H9 (cell line): Measurements from ENCODE around the gene ASB4. TPM values are rescaled to one million over a fixed set of nuclear protein-coding genes. Genes with fewer than 3 reads are reported as not detected.

Experiments
- DNase-seq: peaks from one replicate; pipeline ENCODE4 v3.0.0-alpha.2; 2017
- H2AFZ ChIP-seq: one replicate; pipeline ENCODE4 v1.6.1; 2013; ENCODE audit warnings: mild to moderate bottlenecking, low read length, control low read depth, moderate library complexity
- H2AK5ac ChIP-seq: 2 replicates; pipeline ENCODE4 v1.6.1; 2013; ENCODE audit warnings: low read length, control low read depth, mixed read lengths; ENCODE audit not compliant: insufficient read length
- H2BK120ac ChIP-seq: one replicate; pipeline ENCODE4 v1.6.1; 2013; ENCODE audit warnings: low read depth, mild to moderate bottlenecking, low read length, control low read depth, inconsistent platforms; ENCODE audit not compliant: poor library complexity, severe bottlenecking
- H2BK12ac ChIP-seq: 2 replicates; pipeline ENCODE4 v1.6.1; 2013; ENCODE audit warnings: low read length, control low read depth, mixed read lengths, low read depth; ENCODE audit not compliant: insufficient read length
- H2BK15ac ChIP-seq: 2 replicates; pipeline ENCODE4 v1.6.1; 2013; ENCODE audit warnings: low read depth, low read length, control low read depth
- H2BK20ac ChIP-seq: one replicate; pipeline ENCODE4 v1.6.1; 2013; ENCODE audit warnings: low read depth, mild to moderate bottlenecking, low read length, control low read depth, inconsistent platforms; ENCODE audit not compliant: poor library complexity, severe bottlenecking
- H2BK5ac ChIP-seq: 2 replicates; pipeline ENCODE4 v1.6.1; 2013; ENCODE audit warnings: low read length, control low read depth, mixed read lengths; ENCODE audit not compliant: insufficient read length
- H3K14ac ChIP-seq: 2 replicates; pipeline ENCODE4 v1.6.1; 2013; ENCODE audit warnings: low read length, control low read depth; ENCODE audit not compliant: insufficient read depth
- H3K18ac ChIP-seq: 2 replicates; pipeline ENCODE4 v1.6.1; 2013; ENCODE audit warnings: low read depth, mild to moderate bottlenecking, mixed read lengths, low read length, control low read depth; ENCODE audit not compliant: insufficient read length
- H3K23ac ChIP-seq: 2 replicates; pipeline ENCODE4 v1.6.1; 2013; ENCODE audit warnings: low read length, control low read depth, mixed read lengths, low read depth; ENCODE audit not compliant: insufficient read length
- H3K23me2 ChIP-seq: 2 replicates; pipeline ENCODE4 v1.6.1; 2013; ENCODE audit warnings: low read depth, mild to moderate bottlenecking, mixed read lengths, low read length, control low read depth; ENCODE audit not compliant: insufficient read length, poor library complexity, severe bottlenecking
- H3K27ac ChIP-seq: 2 replicates; pipeline ENCODE4 v1.5.1; 2013; ENCODE audit warnings: low read length, control low read depth, mixed read lengths, low read depth; ENCODE audit not compliant: insufficient read length
- H3K27me3 ChIP-seq: 2 replicates; pipeline ENCODE4 v1.6.1; 2013; ENCODE audit warnings: low read length, control low read depth, inconsistent platforms; ENCODE audit not compliant: insufficient read depth
- H3K4ac ChIP-seq: 2 replicates; pipeline ENCODE4 v1.6.1; 2013; ENCODE audit warnings: low read depth, mild to moderate bottlenecking, control low read depth, inconsistent platforms, low read length, moderate library complexity
- H3K4me1 ChIP-seq: 2 replicates; pipeline ENCODE4 v1.6.1; 2013; ENCODE audit warnings: low read length, control low read depth, inconsistent platforms; ENCODE audit not compliant: insufficient read depth
- H3K4me2 ChIP-seq: 2 replicates; pipeline ENCODE4 v1.6.1; 2013; ENCODE audit warnings: low read length, control low read depth, mixed read lengths; ENCODE audit not compliant: insufficient read length, insufficient read depth
- H3K56ac ChIP-seq: 2 replicates; pipeline ENCODE4 v1.6.1; 2013; ENCODE audit warnings: low read depth, mild to moderate bottlenecking, mixed read lengths, low read length, control low read depth; ENCODE audit not compliant: insufficient read length
- H3K79me1 ChIP-seq: 2 replicates; pipeline ENCODE4 v1.6.1; 2013; ENCODE audit warnings: low read depth, mild to moderate bottlenecking, moderate library complexity, low read length, control low read depth, inconsistent platforms; ENCODE audit not compliant: insufficient read depth, poor library complexity, severe bottlenecking
- H3K79me2 ChIP-seq: 2 replicates; pipeline ENCODE4 v1.6.1; 2013; ENCODE audit warnings: low read length, control low read depth, inconsistent platforms; ENCODE audit not compliant: insufficient read depth
- H3K9ac ChIP-seq: 2 replicates; pipeline ENCODE4 v1.6.1; 2013; ENCODE audit warnings: low read length, control low read depth, mixed read lengths; ENCODE audit not compliant: insufficient read length; ENCODE audit errors: extremely low read depth
- H3K9me3 ChIP-seq: one replicate; pipeline ENCODE4 v1.6.1; 2013; ENCODE audit warnings: low read depth, low read length, inconsistent platforms; ENCODE audit not compliant: control insufficient read depth
- H3T11ph ChIP-seq: one replicate; pipeline ENCODE4 v1.6.1; 2013; ENCODE audit warnings: mild to moderate bottlenecking, low read length, control low read depth, inconsistent platforms
- H4K20me1 ChIP-seq: one replicate; pipeline ENCODE4 v1.6.1; 2013; ENCODE audit not compliant: control insufficient read depth, insufficient read length, insufficient read depth
- H4K5ac ChIP-seq: 2 replicates; pipeline ENCODE4 v1.6.1; 2013; ENCODE audit warnings: low read depth, mild to moderate bottlenecking, mixed read lengths, low read length, control low read depth; ENCODE audit not compliant: insufficient read length
- H4K8ac ChIP-seq: replicated peaks from 2 replicates; pipeline ENCODE4 v1.6.1; 2013; ENCODE audit warnings: low read length, control low read depth, mixed read lengths, low read depth; ENCODE audit not compliant: insufficient read length
- H4K91ac ChIP-seq: 2 replicates; pipeline ENCODE4 v1.6.1; 2013; ENCODE audit warnings: low read depth, mild to moderate bottlenecking, moderate library complexity, mixed read lengths, low read length, control low read depth; ENCODE audit not compliant: insufficient read length
- H3K27ac Mint-ChIP-seq, 3 experiments: 2 replicates in 2 of 3; 3 replicates in 1 of 3; pipeline ENCODE4 v1.8.0; 2020 to 2021; ENCODE audit warnings: mixed read lengths in 3 of 3, mild to moderate bottlenecking in 1 of 3, moderate library complexity in 1 of 3
- H3K27me3 Mint-ChIP-seq: 2 replicates; pipeline ENCODE4 v1.8.0; 2021; ENCODE audit warnings: low read depth, mild to moderate bottlenecking, moderate library complexity, mixed read lengths
- H3K36me3 Mint-ChIP-seq, 3 experiments: 2 replicates in 2 of 3; 3 replicates in 1 of 3; pipeline ENCODE4 v1.8.0; 2020 to 2021; ENCODE audit warnings: low read depth in 3 of 3, mixed read lengths in 3 of 3; ENCODE audit not compliant: insufficient read depth in 1 of 3
- H3K4me1 Mint-ChIP-seq, 2 experiments: 2 replicates each; pipeline ENCODE4 v1.8.0; 2020; ENCODE audit warnings: mixed read lengths in 2 of 2
- H3K4me3 Mint-ChIP-seq, 2 experiments: 2 replicates in 1 of 2; 3 replicates in 1 of 2; pipeline ENCODE4 v1.8.0; 2020 to 2021; ENCODE audit warnings: mild to moderate bottlenecking in 2 of 2, mixed read lengths in 2 of 2, moderate library complexity in 1 of 2
- H3K9me3 Mint-ChIP-seq, 2 experiments: 2 replicates in 1 of 2; 3 replicates in 1 of 2; pipeline ENCODE4 v1.8.0; 2020; ENCODE audit warnings: mild to moderate bottlenecking in 2 of 2, mixed read lengths in 2 of 2, moderate library complexity in 1 of 2
- CTCF ChIP-seq: fragments of 200-600 bp; sonication (generic); conservative IDR thresholded peaks from 3 replicates; pipeline ENCODE4 v1.8.0; 2021; ENCODE audit warnings: antibody characterized with exemption, mild to moderate bottlenecking
- WGBS: extraction: QIAGEN DNeasy Blood & Tissue Kit; methylation state at CpG from one replicate; pipeline ENCODE4 v1.1.7; 2013; ENCODE audit warnings: missing lambda C conversion rate, low lambda C conversion rate, mixed read lengths; ENCODE audit not compliant: insufficient read length; ENCODE audit errors: extremely low coverage; 5-methylcytosine and 5-hydroxymethylcytosine counted together
- total RNA-seq: library from RNA; stranded (reverse); gene quantifications from 2 replicates; pipeline ENCODE4 v1.2.1, GENCODE V29; 2021

The ASB4 gene
- total RNA-seq, 1 experiment from 2014 or later = not detected

GRCh38 chr7:95482424-95482823 is 3.3 kb upstream of the ASB4 start:
- Histone ChIP-seq H2BK12ac (no peak overlapping the region), H3K9ac (no peak overlapping the region), H3T11ph (no peak overlapping the region), H4K8ac (no peak overlapping the region), H2AFZ (no peak overlapping the region), H2AK5ac (no peak overlapping the region), H3K4ac (no peak overlapping the region), H3K14ac (no peak overlapping the region), H3K23ac (no peak overlapping the region), H3K79me2 (no peaks in the 10 kb centered on the region), H2BK15ac (no peak overlapping the region), H3K18ac (no peak overlapping the region), H2BK20ac (no peak overlapping the region), H2BK120ac (no peak overlapping the region), H4K91ac (no peak overlapping the region), H2BK5ac (no peak overlapping the region), H3K56ac (no peak overlapping the region), H4K20me1 (no peaks in the 10 kb centered on the region), H3K79me1 (no peaks in the 10 kb centered on the region), H3K9me3 (no peaks in the 10 kb centered on the region), H3K4me1 (no peaks in the 10 kb centered on the region; the same call in 1 of the 2 replicates), H3K23me2 (no peaks in the 10 kb centered on the region), H4K5ac (no peak overlapping the region), H3K4me2 (no peak overlapping the region), H3K27me3 (no peaks in the 10 kb centered on the region), H3K27ac (no peak overlapping the region)
- no CpG with 5 or more reads among the region's 4 CpGs for WGBS
- Mint-ChIP-seq H3K4me1 (peaks cover 13 to 14% of the 10 kb centered on the region in 2 experiments), H3K9me3 (no peaks in the 10 kb centered on the region), H3K27me3 (no peaks in the 10 kb centered on the region), H3K27ac (no peak overlapping the region), H3K36me3 (peaks cover 0 to 3% (median 0%) of the 10 kb centered on the region in 3 experiments; a peak in 1 of 7 replicates), H3K4me3 (no peak overlapping the region)
- TF ChIP-seq CTCF = no peak
- no peak for DNase-seq
